ENCODE results near the gene UBE4B.

Gene UBE4B

GRCh38 chr1:10209590-10209904 lies 176.8 kb downstream of the UBE4B start:
- Histone ChIP-seq H3K27me3 (replicated peaks) (no peaks in the 10 kb centered on the region), H3K4me3 (ENCODE audit: low read depth, low read length) (peak overlapping the region; percentile 97), H3K27ac (peak overlapping the region; percentile 97), H3K36me3 (replicated peaks) (no peaks in the 10 kb centered on the region)
- in situ Hi-C loops (cut with HindIII; ENCODE audit: low pct_ligation_motif_present, low sequenced_read_pairs): no loop called here
- DNase-seq: no peak
- no peak for TF ChIP-seq CTCF (IDR thresholded peaks at IDR 0.05; ENCODE audit: low read depth, low read length, missing control alignments)

- no peaks in the 10 kb centered on the region for H3K27me3 ChIP-seq (replicated peaks)
- TF ChIP-seq CTCF (IDR thresholded peaks at IDR 0.05; ENCODE audit: low read depth, low read length, missing control alignments): peak; percentile 91
- peak; percentile 94 for DNase-seq
- peak within 1 kb of the TSS; percentile 97 for H3K27ac ChIP-seq
- H3K36me3 ChIP-seq (replicated peaks): no peaks in the 10 kb centered on the region
- in situ Hi-C loops (cut with HindIII; ENCODE audit: low pct_ligation_motif_present, low sequenced_read_pairs): no loop called here
- peak within 1 kb of the TSS; percentile 97 for H3K4me3 ChIP-seq (ENCODE audit: low read depth, low read length)
Observed at GRCh38 chr1:10209905-10210810, 177.4 kb downstream of the UBE4B start, which contains the start of gene KIF1B. KIF1B (plus strand) TSS chr1:10210570; CDS start chr1:10232329, 21,759 bp downstream.

- H3K4me3 ChIP-seq (ENCODE audit: low read depth, low read length): peak overlapping the region; percentile 97
- peak; percentile 89 for DNase-seq
- H3K27me3 ChIP-seq (replicated peaks): no peaks in the 10 kb centered on the region
- TF ChIP-seq CTCF (IDR thresholded peaks at IDR 0.05; ENCODE audit: low read depth, low read length, missing control alignments): no peak
- peak overlapping the region; percentile 97 for H3K27ac ChIP-seq
- in situ Hi-C loops (cut with HindIII; ENCODE audit: low pct_ligation_motif_present, low sequenced_read_pairs): no loop called here
- no peaks in the 10 kb centered on the region for H3K36me3 ChIP-seq (replicated peaks)
Observed at GRCh38 chr1:10210841-10211804, 178.4 kb downstream of the UBE4B start.

- H3K4me3 ChIP-seq (ENCODE audit: low read depth, low read length): peak overlapping the region; percentile 97
- H3K27me3 ChIP-seq (replicated peaks): no peaks in the 10 kb centered on the region
- no peaks in the 10 kb centered on the region for H3K36me3 ChIP-seq (replicated peaks)
- DNase-seq: peak; percentile 54
- TF ChIP-seq CTCF (IDR thresholded peaks at IDR 0.05; ENCODE audit: low read depth, low read length, missing control alignments): no peak
- in situ Hi-C loops (cut with HindIII; ENCODE audit: low pct_ligation_motif_present, low sequenced_read_pairs): no loop called here
- peak overlapping the region; percentile 97 for H3K27ac ChIP-seq
Observed at GRCh38 chr1:10211805-10212410, 179.2 kb downstream of the UBE4B start.

- Histone ChIP-seq H3K27me3 (replicated peaks) (no peaks in the 10 kb centered on the region), H3K4me3 (ENCODE audit: low read depth, low read length) (no peak overlapping the region), H3K36me3 (replicated peaks) (no peaks in the 10 kb centered on the region), H3K27ac (peak overlapping the region; percentile 97)
- no peak for DNase-seq
- in situ Hi-C loops (cut with HindIII; ENCODE audit: low pct_ligation_motif_present, low sequenced_read_pairs): no loop called here
- TF ChIP-seq CTCF (IDR thresholded peaks at IDR 0.05; ENCODE audit: low read depth, low read length, missing control alignments): no peak
Observed at GRCh38 chr1:10212476-10212875, 179.7 kb downstream of the UBE4B start.
